DOHH2 (cell line): Measurements from ENCODE around the gene ZNF544.

Source experiments
- H3F3A ChIP-seq: fragments of 200-600 bp; sonication (generic), shearing (Covaris generic); 2 replicates; pipeline ENCODE4 v1.6.0; 2016; ENCODE audit warnings: antibody characterized with exemption, mild to moderate bottlenecking; ENCODE audit not compliant: control insufficient read depth, insufficient read depth
- H3K27ac ChIP-seq: fragments of 200-600 bp; sonication (generic); 2 replicates; pipeline ENCODE4 v1.5.1; 2014; ENCODE audit warnings: low read depth, mild to moderate bottlenecking, low read length, moderate library complexity
- H3K27me3 ChIP-seq: fragments of 200-600 bp; sonication (generic); 2 replicates; pipeline ENCODE4 v1.6.1; 2014; ENCODE audit warnings: mild to moderate bottlenecking, low read length, mixed read lengths; ENCODE audit not compliant: control insufficient read depth
- H3K36me3 ChIP-seq: fragments of 200-600 bp; sonication (generic); 2 replicates; pipeline ENCODE4 v1.6.1; 2014; ENCODE audit warnings: mild to moderate bottlenecking, low read length, moderate library complexity, mixed read lengths; ENCODE audit not compliant: control insufficient read depth
- H3K4me1 ChIP-seq: fragments of 200-600 bp; sonication (generic); 2 replicates; pipeline ENCODE4 v1.6.1; 2014; ENCODE audit warnings: mild to moderate bottlenecking, low read length, mixed read lengths; ENCODE audit not compliant: control insufficient read depth
- H3K4me2 ChIP-seq: fragments of 200-600 bp; sonication (generic); 2 replicates; pipeline ENCODE4 v1.6.0; 2014; ENCODE audit warnings: mild to moderate bottlenecking, low read length, moderate library complexity
- H3K4me3 ChIP-seq: fragments of 200-600 bp; sonication (generic); 2 replicates; pipeline ENCODE4 v1.5.1; 2014; ENCODE audit warnings: mild to moderate bottlenecking, low read length, mixed read lengths
- H3K79me2 ChIP-seq: fragments of 200-600 bp; sonication (generic); 2 replicates; pipeline ENCODE4 v1.6.1; 2014; ENCODE audit warnings: mild to moderate bottlenecking, low read length, mixed read lengths; ENCODE audit not compliant: control insufficient read depth
- H3K9me2 ChIP-seq: fragments of 200-600 bp; sonication (generic); replicated peaks from 2 replicates; pipeline ENCODE4 v1.6.1; 2014; ENCODE audit warnings: mild to moderate bottlenecking, low read length, mixed read lengths; ENCODE audit not compliant: control insufficient read depth
- H3K9me3 ChIP-seq: fragments of 200-600 bp; sonication (generic); 2 replicates; pipeline ENCODE4 v1.6.1; 2014; ENCODE audit warnings: antibody characterized with exemption, low read length, mixed read lengths; ENCODE audit not compliant: control insufficient read depth, insufficient read depth
- H4K20me1 ChIP-seq: fragments of 200-600 bp; sonication (generic); 2 replicates; pipeline ENCODE4 v1.6.0; 2014; ENCODE audit warnings: low read depth, mild to moderate bottlenecking, antibody characterized with exemption, low read length, moderate library complexity; ENCODE audit not compliant: control insufficient read depth, insufficient read depth
- EZH2phosphoT487 ChIP-seq: fragments of 200-600 bp; sonication (generic); IDR thresholded peaks from 2 replicates; pipeline ENCODE4 v1.6.1; 2017; ENCODE audit warnings: borderline replicate concordance, mild to moderate bottlenecking, antibody characterized with exemption, low read length, moderate library complexity, mixed read lengths
- TF ChIP-seq, protein P1 (sequence below): fragments of 200-600 bp; sonication (generic); IDR thresholded peaks from one replicate; pipeline ENCODE4 v1.5.1; 2014; ENCODE audit warnings: antibody characterized with exemption, mild to moderate bottlenecking, low read depth, low read length; ENCODE audit not compliant: poor library complexity, severe bottlenecking

ZNF544 gene

GRCh38 chr19:58294743-58295374 lies 66.1 kb downstream of the ZNF544 start:
- TF ChIP-seq, protein P1, sequence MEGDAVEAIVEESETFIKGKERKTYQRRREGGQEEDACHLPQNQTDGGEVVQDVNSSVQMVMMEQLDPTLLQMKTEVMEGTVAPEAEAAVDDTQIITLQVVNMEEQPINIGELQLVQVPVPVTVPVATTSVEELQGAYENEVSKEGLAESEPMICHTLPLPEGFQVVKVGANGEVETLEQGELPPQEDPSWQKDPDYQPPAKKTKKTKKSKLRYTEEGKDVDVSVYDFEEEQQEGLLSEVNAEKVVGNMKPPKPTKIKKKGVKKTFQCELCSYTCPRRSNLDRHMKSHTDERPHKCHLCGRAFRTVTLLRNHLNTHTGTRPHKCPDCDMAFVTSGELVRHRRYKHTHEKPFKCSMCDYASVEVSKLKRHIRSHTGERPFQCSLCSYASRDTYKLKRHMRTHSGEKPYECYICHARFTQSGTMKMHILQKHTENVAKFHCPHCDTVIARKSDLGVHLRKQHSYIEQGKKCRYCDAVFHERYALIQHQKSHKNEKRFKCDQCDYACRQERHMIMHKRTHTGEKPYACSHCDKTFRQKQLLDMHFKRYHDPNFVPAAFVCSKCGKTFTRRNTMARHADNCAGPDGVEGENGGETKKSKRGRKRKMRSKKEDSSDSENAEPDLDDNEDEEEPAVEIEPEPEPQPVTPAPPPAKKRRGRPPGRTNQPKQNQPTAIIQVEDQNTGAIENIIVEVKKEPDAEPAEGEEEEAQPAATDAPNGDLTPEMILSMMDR: no peak
- TF ChIP-seq EZH2phosphoT487: no peak
- no peaks in the 10 kb centered on the region for H3K9me2 ChIP-seq
- H3K4me3 ChIP-seq: no peak overlapping the region
- no peaks in the 10 kb centered on the region for H3F3A ChIP-seq
- no peaks in the 10 kb centered on the region for H4K20me1 ChIP-seq
- no peaks in the 10 kb centered on the region for H3K4me1 ChIP-seq
- no peak overlapping the region for H3K4me2 ChIP-seq
- peaks cover 68% of the 10 kb centered on the region for H3K36me3 ChIP-seq
- H3K27ac ChIP-seq: no peak overlapping the region
- no peaks in the 10 kb centered on the region for H3K27me3 ChIP-seq
- H3K79me2 ChIP-seq: no peaks in the 10 kb centered on the region
- H3K9me3 ChIP-seq: peaks cover 34% of the 10 kb centered on the region; the same call in 1 of the 2 replicates

- Histone ChIP-seq H3K9me3 (peaks cover 38% of the 10 kb centered on the region; the same call in 1 of the 2 replicates), H3K36me3 (peaks cover 76% of the 10 kb centered on the region), H3K4me3 (no peak overlapping the region), H3K9me2 (no peaks in the 10 kb centered on the region), H3F3A (no peaks in the 10 kb centered on the region), H3K4me2 (no peak overlapping the region), H3K27ac (no peak overlapping the region), H4K20me1 (no peaks in the 10 kb centered on the region), H3K27me3 (no peaks in the 10 kb centered on the region), H3K4me1 (no peaks in the 10 kb centered on the region), H3K79me2 (no peaks in the 10 kb centered on the region)
- TF ChIP-seq, protein P1: no peak
- no peak for TF ChIP-seq EZH2phosphoT487
Measured at GRCh38 chr19:58296104-58296503, 67.4 kb downstream of the ZNF544 start.

DNA sequence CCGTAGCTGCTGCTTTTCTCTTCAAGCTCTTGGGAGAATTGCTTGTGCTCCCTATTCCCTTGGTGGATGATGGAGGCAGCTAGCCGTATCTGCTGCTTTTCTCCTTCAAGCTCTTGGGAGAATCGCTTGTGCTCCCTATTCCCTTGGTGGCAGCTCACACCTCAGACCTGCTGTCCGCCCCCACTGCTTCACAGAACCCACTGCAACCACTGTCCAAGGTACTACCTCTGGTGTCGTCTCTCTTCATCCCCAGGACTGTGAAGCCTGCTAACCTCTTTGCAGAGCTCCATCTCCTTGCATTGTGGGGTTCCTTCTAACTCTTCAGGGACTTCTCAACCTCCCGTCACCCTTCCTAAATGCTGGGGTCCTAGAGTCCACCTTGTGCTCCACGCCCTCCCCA lies 71.9 kb downstream of the ZNF544 start:
- Histone ChIP-seq H3F3A (no peaks in the 10 kb centered on the region), H3K4me1 (peaks cover 7% of the 10 kb centered on the region), H4K20me1 (no peaks in the 10 kb centered on the region), H3K9me3 (peaks cover 15% of the 10 kb centered on the region; the same call in 1 of the 2 replicates), H3K9me2 (no peaks in the 10 kb centered on the region), H3K79me2 (peaks cover 4% of the 10 kb centered on the region), H3K4me2 (no peak overlapping the region), H3K4me3 (no peak overlapping the region), H3K27me3 (no peaks in the 10 kb centered on the region), H3K27ac (no peak overlapping the region), H3K36me3 (peaks cover 46% of the 10 kb centered on the region)
- TF ChIP-seq EZH2phosphoT487: no peak
- TF ChIP-seq, protein P1: no peak

DNA sequence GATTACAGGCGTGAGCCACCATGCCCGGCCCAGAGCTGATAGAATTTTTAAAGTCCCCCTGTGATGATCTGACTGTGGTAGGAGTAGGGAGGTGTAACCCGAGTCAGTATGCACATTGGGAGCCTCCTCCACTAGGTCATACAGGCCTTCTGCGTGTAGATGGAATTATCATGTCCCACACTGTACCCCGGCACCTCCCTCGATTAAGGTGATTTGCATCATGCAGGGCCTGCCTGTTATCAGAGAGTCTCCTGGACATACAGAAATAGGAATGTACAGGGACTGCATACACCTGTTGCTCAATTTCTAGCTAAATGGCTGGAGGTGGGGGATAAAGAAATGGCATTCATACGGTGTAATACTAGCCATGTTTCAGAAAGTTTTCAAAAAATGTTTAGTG lies 75.5 kb downstream of the ZNF544 start:
- Histone ChIP-seq H3K4me3 (peak overlapping the region; percentile 96), H3K9me2 (no peaks in the 10 kb centered on the region), H3K79me2 (peaks cover 36% of the 10 kb centered on the region), H3K36me3 (peaks cover 62% of the 10 kb centered on the region), H3K9me3 (peaks cover 38% of the 10 kb centered on the region), H3K4me2 (peak overlapping the region; percentile 64), H3F3A (no peaks in the 10 kb centered on the region), H3K4me1 (peaks cover 15% of the 10 kb centered on the region), H3K27ac (no peak overlapping the region), H3K27me3 (no peaks in the 10 kb centered on the region), H4K20me1 (no peaks in the 10 kb centered on the region)
- TF ChIP-seq, protein P1: no peak
- TF ChIP-seq EZH2phosphoT487: no peak
